OCI-M2 (cell line): Measurements from ENCODE around the gene HSPB9.

Experiments used
- DNase-seq: peaks from one replicate; lab custom pipeline; 2025; ENCODE audit not compliant: unreplicated experiment; lab: John Stamatoyannopoulos, UW

HSPB9 gene

DNA sequence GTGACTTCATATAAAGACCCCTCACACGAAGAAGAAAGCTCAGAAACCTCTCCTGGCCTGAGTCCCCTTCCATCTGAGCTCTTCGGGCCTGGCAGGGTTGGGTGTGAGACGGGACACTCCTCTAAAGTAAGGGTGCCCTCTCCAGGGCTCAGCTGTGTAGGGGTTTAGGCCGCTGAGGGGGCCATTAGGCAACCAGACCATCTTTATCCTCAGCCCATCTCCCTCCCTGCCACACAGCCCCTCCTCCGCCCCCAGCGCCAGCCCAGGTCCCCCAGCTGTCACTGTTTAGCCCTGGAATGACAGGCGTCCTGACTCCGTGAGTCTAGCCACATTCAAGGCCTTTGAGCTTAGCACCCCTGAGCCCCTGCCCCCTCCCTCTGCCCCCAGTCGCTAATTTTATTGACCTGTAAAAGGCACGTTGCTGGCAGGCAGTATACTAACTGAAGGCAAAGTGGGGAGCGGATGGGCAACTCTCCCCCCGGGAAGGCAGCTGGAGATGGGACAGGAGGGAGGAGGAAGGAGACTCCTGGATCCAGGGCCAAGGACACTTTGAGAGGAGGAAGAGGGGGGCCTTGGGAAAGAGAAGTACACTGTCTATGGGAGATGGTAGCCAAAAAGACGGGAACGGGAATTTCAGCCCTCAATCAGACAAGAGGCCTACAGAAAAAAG lies 23.7 kb upstream of the HSPB9 start:
- DNase-seq = no peak

DNA sequence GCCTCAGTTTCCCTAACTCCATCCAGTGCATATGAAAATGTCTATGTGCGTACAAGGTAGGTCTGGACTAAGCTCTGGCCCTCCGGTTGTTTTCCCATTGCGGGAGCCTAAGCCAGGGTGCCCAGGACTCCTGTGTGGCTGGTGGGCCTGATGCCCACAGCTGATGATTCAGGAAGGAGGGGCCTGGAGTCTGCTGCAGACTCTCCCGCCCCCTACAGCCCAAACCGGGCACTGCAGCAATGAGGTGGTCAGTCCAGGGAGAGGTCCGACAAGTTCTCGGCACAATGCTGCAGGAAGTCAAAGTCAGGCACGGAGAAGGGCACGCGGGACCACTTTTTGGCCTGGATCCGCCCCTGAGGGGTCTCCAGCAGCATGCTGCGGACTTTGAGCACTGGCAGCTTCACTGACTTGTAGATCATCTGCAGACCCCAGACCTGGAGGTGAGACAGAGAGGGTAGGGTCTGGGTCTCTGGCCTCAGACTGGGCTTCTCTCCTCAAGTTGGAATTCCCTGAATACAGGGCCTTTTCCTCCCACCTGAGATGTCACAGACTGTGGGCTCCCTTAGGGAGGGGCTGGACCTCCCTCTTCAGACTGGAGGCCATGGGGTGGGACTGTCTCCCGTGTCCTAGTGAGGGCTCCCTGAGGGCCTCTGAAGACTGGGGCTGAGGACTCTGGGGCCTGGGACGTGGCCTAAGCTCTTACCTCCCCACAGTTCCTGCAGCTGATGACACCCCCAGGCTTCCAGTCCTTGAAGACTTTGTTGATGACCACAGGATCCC lies 20.9 kb upstream of the HSPB9 start:
- DNase-seq = no peak

DNA sequence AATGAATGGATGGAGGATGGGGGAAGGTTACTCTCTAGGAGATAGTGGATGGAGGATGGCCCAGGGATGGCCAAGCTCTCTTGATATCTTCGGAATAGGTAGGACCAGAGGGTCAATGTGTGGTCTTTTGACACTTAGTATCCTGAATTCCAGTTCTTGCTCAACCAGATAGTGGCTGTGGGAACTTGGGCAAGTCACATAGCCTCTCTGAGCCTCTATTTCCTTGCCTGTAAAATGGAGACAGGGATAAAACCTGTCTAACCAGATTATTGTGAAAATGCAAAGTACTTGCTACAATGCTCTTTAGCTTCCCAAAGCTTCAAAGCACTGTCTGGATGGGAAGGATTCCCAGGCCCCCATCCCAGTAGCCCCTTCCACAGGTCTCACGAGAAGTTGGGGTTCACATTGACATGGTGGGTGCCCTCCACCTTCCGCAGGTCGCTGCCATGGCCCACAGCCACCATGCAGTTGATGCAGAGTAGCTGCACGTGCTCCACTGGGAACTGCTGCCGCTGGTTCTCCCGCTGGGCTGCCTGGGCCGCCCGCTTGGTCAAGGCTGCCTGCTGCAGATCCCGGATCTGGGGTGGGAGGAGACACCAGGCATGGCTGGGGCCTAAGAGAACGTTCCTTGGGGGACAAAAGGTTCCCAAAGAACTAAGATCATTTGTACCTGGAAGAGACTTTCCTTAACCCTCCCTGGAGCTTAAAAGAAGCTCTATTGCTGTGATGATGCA lies 19.2 kb upstream of the HSPB9 start:
- no peak for DNase-seq

DNA sequence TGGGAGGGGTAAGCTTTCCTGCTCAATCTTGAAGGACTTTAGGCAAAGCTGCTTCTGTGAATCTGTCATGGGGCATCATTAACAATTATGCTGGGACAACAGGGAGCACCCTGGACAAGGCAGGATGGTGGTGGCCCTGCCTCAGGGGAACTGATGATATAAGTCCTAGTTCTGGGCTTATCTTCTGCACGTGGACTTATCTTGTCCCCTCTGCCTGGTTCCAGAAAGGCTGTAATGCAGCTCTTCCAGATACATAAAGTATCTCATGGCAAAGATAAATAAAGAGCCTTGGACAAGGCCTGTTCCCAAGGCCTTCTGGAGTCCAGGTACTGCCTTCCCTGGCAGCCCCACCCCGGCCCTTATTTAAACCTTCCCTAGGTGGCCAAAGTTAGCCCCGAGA lies 18.3 kb upstream of the HSPB9 start:
- no peak for DNase-seq

- no peak for DNase-seq
Measured at GRCh38 chr17:42106009-42106408, 16.6 kb upstream of the HSPB9 start.

DNA sequence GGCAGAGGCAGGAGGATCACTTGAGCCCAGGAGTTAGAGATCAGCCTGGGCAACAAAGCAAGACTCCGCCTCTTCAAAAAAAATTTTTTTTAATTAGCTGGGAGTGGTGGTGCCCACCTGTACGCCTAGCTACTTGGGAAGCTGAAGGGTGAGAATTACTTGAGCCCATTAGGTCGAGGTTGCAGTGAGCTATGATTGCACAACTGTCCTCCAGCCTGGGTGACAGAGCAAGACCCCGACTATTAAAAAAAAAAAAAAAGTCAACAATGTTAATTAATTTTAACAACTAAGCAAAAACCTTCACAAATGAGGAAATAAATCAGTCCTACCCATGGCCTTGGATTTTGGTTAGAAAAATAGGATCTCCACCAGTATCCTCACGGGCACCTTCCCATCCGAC lies 15.5 kb upstream of the HSPB9 start:
- no peak for DNase-seq

DNA sequence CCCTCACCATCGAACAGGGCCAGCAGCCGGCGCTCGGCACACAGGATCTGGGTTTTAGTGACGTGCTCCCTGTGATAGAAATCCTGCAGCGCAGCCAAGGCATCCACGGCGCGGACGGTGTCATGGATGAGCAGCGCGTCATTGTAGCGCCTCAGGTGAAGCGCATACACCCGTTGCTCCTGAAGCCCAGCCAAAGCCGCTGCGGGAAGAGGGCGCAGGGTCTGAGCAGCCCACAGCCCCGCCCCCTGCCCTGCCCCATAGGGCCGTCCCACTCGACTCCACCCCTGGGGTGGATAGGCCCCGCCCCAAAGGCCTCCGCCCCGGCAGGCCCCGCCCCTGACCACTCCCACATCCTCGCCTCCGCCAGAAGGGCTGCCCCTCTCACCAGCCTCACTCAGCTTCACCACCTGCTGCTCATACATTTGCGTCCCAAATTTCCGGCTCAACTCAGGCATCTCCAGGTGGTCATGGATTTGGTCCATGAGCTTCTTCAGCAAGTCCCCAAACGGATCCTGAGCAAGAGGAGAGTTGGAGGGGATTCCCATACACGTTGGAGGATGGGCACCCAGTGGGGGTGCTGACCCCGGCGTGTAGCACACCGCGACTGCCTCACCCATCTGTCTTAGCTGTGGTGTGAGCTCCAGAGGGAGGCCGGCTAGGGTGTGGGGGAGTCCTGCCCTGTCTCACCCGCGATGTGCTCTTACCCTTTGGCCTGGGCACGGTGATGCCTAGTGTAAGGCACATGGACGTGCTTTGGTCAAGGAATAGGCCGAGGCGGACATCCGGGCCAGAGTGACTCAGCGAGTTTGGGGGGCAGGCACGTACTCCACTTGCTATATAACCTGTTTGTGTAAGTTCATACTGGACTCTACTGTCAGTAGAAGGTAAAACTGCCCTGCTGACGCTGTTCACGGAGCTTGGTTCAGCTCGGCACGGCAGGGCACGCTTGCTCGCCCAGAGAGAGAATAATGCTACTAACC lies 14.7 kb upstream of the HSPB9 start:
- no peak for DNase-seq

DNA sequence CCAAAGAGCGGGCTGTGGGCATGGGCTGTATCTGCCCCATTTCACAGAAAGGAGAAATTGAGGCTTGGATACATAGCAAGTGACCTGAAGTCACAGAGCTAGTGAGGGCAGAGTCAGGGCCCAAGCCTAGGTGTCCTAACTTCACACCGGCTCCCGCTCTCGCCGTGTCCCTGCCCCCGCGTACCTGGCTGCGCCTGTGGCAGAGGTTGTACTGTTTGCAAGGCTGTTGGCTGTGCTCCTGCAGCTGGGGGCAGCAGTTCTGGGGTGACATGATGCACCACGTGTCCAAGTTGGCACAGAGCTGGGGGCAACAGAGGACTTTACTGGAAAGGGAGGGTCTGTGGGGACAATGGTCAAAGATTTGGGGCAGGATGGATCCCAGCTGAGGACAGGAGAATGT lies 13.5 kb upstream of the HSPB9 start:
- DNase-seq = no peak

- no peak for DNase-seq
Measured at GRCh38 chr17:42110301-42111264, 12.0 kb upstream of the HSPB9 start.

DNA sequence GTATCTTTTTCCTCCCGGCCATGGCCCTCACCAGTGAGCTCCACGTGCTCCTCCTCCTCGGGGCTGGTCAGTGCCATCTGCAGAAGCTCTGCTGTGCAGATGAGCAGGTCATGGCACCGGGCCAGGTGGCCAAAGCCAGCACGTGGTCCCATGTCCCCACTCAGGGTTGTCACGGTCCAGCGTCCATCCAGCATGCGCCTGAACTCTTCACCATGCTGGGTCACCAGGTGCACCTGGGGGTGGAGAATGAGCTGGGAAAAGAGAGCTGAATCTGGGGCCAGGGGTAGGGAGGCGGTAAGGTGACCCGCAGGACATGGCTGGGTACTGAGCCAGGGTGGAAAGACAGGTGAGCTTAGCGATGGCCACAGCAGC lies 11.4 kb upstream of the HSPB9 start:
- DNase-seq = no peak

DNA sequence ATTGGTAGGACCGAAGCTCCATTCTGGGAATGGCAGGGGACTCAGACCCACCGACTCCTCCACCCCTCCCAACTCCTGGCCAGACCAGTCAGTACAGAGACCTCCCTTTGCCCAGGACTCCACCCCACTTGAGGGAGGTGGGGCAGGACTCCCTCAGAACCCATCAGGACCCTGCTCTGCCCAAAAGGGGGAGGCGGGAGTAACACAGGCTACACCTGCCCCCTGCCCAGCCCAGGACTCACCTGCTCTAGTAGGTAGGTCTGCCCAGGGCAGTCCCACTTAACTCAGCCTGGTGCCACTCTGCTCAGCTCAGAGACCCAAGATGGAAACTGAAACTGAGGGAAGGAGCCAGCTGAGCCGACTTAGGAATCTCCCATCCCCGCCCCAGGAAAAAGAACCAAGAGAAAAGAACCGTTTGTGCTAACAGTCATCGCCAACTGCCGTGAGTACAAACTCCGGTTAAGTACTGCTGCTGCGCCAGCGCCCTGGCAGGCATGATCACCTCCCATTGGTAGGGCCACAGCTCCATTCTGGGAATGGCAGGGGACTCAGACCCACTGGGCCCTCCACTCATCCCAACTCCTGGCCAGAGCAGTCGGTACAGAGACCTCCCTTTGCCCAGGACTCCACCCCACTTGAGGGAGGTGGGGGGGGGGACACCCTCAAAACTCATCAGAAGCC lies 10.6 kb upstream of the HSPB9 start:
- DNase-seq = no peak

DNA sequence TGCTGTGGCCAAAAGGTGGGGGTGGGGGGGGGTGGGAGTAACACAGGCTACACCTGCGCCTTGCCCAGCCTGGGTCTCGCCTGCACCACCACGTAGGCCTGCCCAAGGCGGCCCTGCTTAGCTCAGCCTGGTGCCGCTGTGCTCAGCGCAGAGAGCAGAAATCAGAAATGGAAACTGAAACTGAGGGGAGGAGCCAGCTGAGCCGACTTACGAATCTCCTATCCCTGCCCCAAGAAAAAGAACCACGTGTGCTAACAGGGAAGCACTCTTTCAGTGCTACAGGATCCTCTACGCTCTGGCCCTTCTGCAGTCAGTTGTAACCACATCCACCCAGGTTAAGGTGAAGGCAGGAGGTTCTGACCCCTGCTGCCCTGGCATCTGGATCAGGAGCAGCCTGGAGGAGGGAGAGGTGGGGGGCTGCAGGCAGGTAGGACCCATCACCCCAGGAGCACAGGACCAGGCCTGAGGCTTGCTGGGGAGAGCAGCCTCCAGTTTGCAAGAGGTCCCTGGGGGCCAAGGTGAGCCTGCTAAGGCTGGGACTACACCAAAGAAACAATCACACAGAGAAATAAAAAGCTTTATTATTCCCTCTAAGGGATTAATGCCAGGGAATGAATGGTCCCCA lies 9.9 kb upstream of the HSPB9 start, which contains the start of gene DHX58:
Gene DHX58, minus strand, starts transcription at position 163 of the 625 bp plus-strand sequence. CDS start 822 bp downstream, outside the sequence.
- DNase-seq = no peak

- no peak for DNase-seq
Measured at GRCh38 chr17:42113293-42114069, 9.1 kb upstream of the HSPB9 start.

DNA sequence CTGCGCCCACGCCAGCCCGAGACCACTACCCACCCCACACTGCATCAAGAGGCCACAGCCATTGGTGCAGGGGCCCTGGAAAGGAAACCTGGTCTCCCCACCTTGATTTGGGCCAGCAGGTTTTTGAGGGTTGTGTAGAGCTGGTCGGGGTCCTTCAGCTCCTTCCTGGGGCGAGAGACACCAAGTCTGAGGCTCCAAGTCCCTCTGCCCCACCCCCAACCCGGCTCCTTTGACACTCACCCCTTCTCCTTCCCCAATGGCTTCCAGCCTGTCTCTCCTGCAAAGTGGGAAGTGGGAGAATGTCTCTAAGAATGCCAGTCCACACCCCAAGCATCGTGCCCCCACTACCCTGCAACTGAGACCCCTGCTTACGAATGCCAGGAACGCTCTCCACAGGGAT lies 8.5 kb upstream of the HSPB9 start:
- DNase-seq = no peak

DNA sequence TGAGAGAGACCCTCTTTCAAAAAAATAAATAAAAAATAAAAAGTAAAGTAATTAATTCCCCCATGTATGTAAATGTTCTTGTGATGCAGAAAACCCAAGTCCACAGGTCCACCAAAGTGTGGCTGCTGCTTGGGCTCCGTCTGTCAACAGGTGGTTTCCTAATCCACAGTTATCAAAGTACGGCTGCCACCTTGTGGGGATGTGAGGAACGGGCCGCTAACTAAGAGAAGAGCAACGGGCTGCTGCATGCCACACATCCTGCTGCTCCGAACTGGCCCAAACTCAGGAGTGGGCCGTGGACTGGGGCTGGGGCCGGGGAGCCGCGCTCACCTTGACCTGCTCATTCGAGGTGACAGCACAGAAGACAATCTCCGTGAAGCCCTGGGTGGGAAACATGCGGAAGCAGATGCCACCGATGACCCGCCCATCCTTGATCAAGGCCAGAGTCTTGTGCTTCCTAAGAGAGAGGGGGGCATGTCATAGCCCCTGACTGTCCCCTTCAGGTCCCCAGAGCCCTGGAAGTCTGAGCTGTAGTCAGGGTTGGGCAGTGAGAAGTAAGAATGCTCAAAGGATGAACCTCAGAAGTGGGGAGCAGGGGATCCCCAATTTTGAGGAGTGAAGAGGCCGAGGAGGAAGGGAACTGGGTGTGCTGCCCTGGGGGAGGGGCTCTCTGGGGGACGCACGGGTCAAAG lies 5.8 kb upstream of the HSPB9 start:
- no peak for DNase-seq

DNA sequence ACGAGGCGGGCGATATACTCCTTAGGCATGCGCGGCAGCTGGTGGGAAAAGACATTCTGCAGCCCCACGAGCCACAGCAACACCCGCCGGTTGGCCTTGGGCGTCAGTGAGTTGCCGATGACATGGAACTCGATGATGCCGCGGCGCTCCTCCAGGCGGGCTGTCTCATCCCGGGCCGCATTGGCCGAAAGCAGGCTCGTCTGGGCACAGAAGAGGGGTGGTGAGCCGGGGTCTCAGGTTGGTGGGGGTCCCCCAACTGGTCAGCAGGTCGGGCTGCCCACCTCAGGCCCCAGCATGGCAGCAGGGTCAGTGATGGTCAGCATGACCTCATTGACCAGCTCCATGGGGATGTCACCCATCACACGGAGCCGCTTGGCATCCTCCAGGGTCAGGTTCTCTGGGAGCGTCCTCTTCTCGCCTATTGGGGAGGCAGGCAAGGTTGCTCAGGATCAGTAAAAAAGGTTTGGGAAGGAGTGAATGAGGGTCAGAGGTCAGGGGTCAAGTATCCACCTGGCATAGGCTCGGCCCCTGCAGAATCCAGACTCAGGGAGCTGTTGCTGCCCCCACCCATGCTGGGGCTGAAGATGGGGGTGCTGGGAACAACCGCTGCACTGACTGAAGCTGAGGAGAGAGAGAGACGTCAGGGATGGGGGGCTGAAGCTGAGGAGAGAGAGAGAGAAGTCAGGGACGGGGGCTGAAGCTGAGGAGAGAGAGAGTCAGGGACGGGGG lies 5.0 kb upstream of the HSPB9 start:
- no peak for DNase-seq

GRCh38 chr17:42118126-42118510 lies 4.5 kb upstream of the HSPB9 start:
- no peak for DNase-seq
